Thoracic aorta (tissue), 2 donors: Measurements from ENCODE around the gene IPCEF1. TPM values are rescaled to one million over a fixed set of nuclear protein-coding genes. Genes with fewer than 3 reads are reported as not detected.

Experiments used
- ATAC-seq: fragments of 150-250 bp; one replicate; pipeline ENCODE4 v1.8.0; 2017; ENCODE audit warnings: low read depth; ENCODE audit not compliant: insufficient number of reproducible peaks, low FRiP score
- DNase-seq: peaks from one replicate; pipeline ENCODE4 v3.0.0-alpha.2; 2020; ENCODE audit warnings: low spot score
- H3K27ac ChIP-seq, 2 donors: fragments of 200-600 bp; sonication (generic); 1 replicate in 1 of 2; 2 replicates in 1 of 2; pipeline ENCODE4 v1.5.1; 2016; ENCODE audit warnings: mild to moderate bottlenecking in 2 of 2, moderate library complexity in 2 of 2
- H3K27me3 ChIP-seq: fragments of 200-600 bp; sonication (generic); replicated peaks from 2 replicates; pipeline ENCODE4 v1.6.0; 2016; ENCODE audit warnings: mild to moderate bottlenecking; ENCODE audit not compliant: insufficient read depth
- H3K36me3 ChIP-seq: fragments of 200-600 bp; sonication (generic); one replicate; pipeline ENCODE4 v1.5.1; 2016
- H3K4me1 ChIP-seq, 2 donors: fragments of 200-600 bp; sonication (generic); 1 replicate in 1 of 2; 2 replicates in 1 of 2; pipeline versions ENCODE4 v1.5.1 to v1.6.0; 2016; ENCODE audit warnings: low read depth in 2 of 2, mild to moderate bottlenecking in 1 of 2; ENCODE audit not compliant: control insufficient read depth in 1 of 2
- H3K4me3 ChIP-seq: fragments of 200-600 bp; sonication (generic); 2 replicates; pipeline ENCODE4 v1.5.1; 2016; ENCODE audit warnings: mild to moderate bottlenecking
- H3K9me3 ChIP-seq: fragments of 200-600 bp; sonication (generic); 2 replicates; pipeline ENCODE4 v1.5.1; 2016
- total RNA-seq, 2 donors: library from RNA; depleted of rRNA; stranded (reverse); fragments of >200 nt; gene quantifications; one replicate each; pipeline versions ENCODE4 v1.1.0 to v1.2.3, GENCODE V29; 2016
- TF ChIP-seq, protein P1 (sequence below): fragments of 200-600 bp; sonication (generic); IDR thresholded peaks from one replicate; pipeline ENCODE4 v1.5.1; 2019; ENCODE audit warnings: antibody characterized with exemption

Gene IPCEF1
- total RNA-seq, 2 donors from 2014 or later = 2.8 to 3.8 TPM

DNA sequence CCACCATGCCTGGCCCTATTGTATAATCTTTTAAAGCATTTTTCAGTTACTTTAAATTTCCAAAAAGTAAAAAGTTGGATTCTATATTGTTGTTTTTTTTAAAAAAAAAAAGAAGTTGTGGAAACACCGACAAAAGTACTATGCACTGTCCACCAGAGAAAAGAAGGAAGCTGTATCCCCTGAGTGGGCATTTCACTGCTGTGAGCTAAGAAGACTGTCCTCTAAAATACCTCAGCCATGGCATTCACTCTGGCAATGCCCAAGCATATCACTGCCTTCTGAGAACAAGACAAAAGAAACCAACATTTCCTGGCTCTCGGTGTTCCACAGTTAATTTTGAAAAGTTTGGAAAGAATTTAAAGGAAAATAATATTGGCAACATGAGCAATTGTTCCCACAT lies 117.8 kb downstream of the IPCEF1 start:
- no peaks in the 10 kb centered on the region for H3K4me1 ChIP-seq
- TF ChIP-seq, protein P1, sequence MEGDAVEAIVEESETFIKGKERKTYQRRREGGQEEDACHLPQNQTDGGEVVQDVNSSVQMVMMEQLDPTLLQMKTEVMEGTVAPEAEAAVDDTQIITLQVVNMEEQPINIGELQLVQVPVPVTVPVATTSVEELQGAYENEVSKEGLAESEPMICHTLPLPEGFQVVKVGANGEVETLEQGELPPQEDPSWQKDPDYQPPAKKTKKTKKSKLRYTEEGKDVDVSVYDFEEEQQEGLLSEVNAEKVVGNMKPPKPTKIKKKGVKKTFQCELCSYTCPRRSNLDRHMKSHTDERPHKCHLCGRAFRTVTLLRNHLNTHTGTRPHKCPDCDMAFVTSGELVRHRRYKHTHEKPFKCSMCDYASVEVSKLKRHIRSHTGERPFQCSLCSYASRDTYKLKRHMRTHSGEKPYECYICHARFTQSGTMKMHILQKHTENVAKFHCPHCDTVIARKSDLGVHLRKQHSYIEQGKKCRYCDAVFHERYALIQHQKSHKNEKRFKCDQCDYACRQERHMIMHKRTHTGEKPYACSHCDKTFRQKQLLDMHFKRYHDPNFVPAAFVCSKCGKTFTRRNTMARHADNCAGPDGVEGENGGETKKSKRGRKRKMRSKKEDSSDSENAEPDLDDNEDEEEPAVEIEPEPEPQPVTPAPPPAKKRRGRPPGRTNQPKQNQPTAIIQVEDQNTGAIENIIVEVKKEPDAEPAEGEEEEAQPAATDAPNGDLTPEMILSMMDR = no peak
- ATAC-seq (no peak), DNase-seq (no peak)
- no peak overlapping the region for H3K27ac ChIP-seq
- H3K36me3 ChIP-seq = no peaks in the 10 kb centered on the region
- H3K4me3 ChIP-seq = no peak overlapping the region
- no peaks in the 10 kb centered on the region for H3K27me3 ChIP-seq
- H3K9me3 ChIP-seq = no peaks in the 10 kb centered on the region

DNA sequence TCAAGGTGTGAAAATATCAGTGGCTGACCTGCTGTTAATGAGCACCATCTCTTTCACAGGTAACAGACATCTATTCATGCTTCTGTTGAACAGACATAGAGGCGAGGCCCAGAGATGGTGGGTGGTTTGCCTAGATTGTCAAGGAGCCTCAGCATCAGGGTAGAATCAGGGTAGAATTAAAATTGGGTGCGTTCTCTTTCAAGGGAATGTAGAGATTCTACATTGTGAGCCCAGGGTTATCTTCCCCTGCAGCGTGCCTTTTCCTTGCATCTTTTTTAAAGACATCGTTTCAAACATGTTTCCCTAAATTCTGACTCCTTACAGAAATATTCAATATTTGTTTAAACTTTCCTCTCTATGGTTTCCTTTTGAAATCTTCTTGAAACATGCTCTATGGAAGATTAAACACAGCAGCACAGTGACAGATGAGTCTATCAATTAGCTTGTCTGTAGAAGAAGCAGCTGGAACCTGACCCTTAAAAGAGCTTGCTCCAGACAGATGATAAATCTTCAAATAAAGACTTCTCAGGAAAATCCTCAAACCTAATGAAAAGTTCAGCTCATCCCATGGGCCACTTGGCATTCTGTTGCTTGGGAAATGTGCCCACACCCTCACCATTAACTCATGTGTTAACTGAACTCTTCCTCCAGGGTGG lies 119.8 kb downstream of the IPCEF1 start:
- TF ChIP-seq, protein P1 = no peak
- no peaks in the 10 kb centered on the region for H3K4me1 ChIP-seq
- H3K27me3 ChIP-seq = no peaks in the 10 kb centered on the region
- ATAC-seq (no peak), DNase-seq (no peak)
- no peaks in the 10 kb centered on the region for H3K9me3 ChIP-seq
- no peak overlapping the region for H3K27ac ChIP-seq
- H3K36me3 ChIP-seq = no peaks in the 10 kb centered on the region
- H3K4me3 ChIP-seq = no peak overlapping the region

DNA sequence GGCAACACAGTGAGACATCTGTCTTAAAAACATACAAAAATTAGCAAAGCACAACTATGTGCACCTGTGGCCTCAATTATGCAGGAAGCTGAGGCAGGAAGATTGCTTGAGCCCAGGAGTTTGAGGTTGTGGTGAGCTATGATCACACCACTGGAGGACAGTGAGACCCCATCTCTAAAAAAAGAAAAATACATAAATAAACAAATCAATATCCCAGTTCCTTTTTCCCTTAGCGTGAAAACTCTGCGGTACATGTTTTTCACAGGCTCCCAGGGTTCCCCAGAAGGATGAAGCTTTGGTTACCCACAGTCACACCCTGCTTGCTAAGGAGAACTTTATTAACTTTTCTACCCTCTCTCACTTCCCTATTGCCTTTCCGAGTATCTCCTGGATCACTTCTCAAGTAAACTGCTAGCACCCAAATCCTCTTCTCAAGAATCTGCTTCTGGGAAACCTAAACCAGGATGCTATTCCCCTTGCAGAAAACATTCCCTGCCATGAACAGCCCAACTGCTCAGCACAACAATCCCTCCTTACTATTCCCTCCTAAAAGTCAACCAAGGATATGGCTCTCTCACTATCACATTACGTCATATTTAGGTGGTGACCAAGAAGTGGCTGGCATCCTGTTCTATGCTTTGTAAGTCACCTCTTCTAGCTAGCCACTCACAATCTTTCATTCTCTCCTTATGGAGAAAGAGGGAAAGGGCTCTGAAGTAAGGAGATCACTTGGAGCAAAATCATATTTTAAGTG lies 122.4 kb downstream of the IPCEF1 start:
- no peak for ATAC-seq
- TF ChIP-seq, protein P1 = no peak

DNA sequence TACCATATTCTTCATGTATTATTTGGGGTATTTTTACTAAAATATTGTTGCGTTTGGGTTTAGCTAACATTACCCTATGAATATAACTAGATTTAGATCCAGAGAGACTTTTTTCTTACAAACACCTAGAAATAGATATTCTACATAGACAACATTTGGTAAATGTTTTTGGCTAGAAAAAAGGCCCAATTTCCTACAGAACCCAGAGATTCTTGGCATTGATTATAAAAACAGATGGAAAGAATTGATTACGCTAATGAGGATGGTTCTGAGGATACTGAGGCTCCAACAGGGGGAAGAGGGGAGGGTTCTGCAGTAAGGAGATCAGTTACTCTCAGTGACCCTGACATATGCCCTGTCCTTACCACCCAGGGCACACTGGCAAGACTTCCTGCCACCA lies 123.2 kb downstream of the IPCEF1 start:
- H3K36me3 ChIP-seq = no peaks in the 10 kb centered on the region
- TF ChIP-seq, protein P1 = no peak
- no peak overlapping the region for H3K4me3 ChIP-seq
- ATAC-seq (no peak), DNase-seq (no peak)
- no peak overlapping the region for H3K27ac ChIP-seq
- peaks cover 0 to 5% of the 10 kb centered on the region in 2 donors for H3K4me1 ChIP-seq
- H3K27me3 ChIP-seq = no peaks in the 10 kb centered on the region
- no peaks in the 10 kb centered on the region for H3K9me3 ChIP-seq

More for the DNA sequence above, 122.4 kb downstream of the IPCEF1 start:
- DNase-seq = no peak
- H3K36me3 ChIP-seq = no peaks in the 10 kb centered on the region
- H3K4me3 ChIP-seq = no peak overlapping the region
- no peaks in the 10 kb centered on the region for H3K27me3 ChIP-seq
- H3K27ac ChIP-seq = no peak overlapping the region
- peaks cover 0 to 5% of the 10 kb centered on the region in 2 donors for H3K4me1 ChIP-seq
- H3K9me3 ChIP-seq = no peaks in the 10 kb centered on the region

DNA sequence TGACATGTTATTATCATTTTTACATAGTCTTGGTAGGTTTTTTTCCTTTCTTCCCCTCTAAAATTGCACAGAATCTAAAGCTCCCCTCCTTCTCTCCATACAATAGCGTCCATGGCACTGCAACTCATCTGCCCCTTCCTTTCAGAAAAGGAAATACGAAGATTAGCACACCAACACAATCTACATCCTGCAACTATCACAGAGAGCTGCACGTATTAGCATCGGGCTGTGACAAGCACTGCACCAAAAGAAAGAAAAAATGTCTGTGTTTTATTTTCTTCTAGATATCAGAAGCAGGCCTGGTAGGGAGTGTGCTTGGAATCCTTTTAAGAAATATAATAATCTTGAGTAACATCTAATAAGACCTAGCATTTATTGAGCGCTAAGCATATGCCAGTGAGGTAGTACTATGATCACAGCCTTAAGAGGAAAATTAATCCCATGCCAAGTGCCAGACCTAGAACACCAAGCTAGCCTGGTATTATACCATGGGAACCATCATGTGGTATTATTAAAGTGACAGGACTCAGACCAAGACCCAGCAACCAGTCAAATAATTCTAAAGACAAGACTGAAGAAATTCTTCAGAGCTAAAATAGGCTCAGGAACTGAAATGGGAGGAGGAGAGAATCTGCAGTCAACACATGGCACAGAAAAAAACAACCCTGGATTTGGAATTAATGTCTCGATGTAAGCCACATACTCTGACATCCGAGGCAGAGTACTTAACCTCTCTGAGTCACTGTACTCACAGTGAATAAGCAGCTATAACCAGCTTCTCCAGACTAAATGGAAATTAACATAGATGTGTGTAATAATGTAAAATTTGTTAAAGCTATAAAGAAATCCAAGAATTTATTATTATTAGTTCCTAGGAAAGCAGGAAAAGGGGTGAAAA lies 124.3 kb downstream of the IPCEF1 start:
- Histone ChIP-seq H3K36me3 (no peaks in the 10 kb centered on the region), H3K4me3 (no peak overlapping the region), H3K9me3 (no peaks in the 10 kb centered on the region), H3K27me3 (no peaks in the 10 kb centered on the region), H3K4me1 (peaks cover 0 to 5% of the 10 kb centered on the region in 2 donors), H3K27ac (no peak overlapping the region)
- TF ChIP-seq, protein P1 = no peak
- DNase-seq = no peak
- ATAC-seq = no peak
